Progenitor cell of endocrine pancreas (in vitro differentiated cells): ENCODE results near the gene CLTRN. TPM values are rescaled to one million over a fixed set of nuclear protein-coding genes. Genes with fewer than 3 reads are reported as not detected.

ENCODE experiments used
- DNase-seq: peaks from one replicate; pipeline ENCODE4 v3.0.0; 2021; ENCODE audit warnings: low spot score; ENCODE audit not compliant: unreplicated experiment
- H3K27ac Mint-ChIP-seq: 2 replicates; pipeline ENCODE4 v1.8.0; 2021; ENCODE audit warnings: mild to moderate bottlenecking, moderate library complexity, mixed read lengths
- H3K27me3 Mint-ChIP-seq: 2 replicates; pipeline ENCODE4 v1.8.0; 2021; ENCODE audit warnings: mixed read lengths
- H3K36me3 Mint-ChIP-seq: 2 replicates; pipeline ENCODE4 v1.8.0; 2022; ENCODE audit warnings: mixed read lengths; ENCODE audit not compliant: insufficient read depth
- H3K4me1 Mint-ChIP-seq: 2 replicates; pipeline ENCODE4 v1.8.0; 2021; ENCODE audit warnings: low read depth, mixed read lengths
- H3K4me3 Mint-ChIP-seq: 2 replicates; pipeline ENCODE4 v1.8.0; 2021; ENCODE audit warnings: low read depth, mild to moderate bottlenecking, moderate library complexity, mixed read lengths
- H3K9me3 Mint-ChIP-seq: 2 replicates; pipeline ENCODE4 v1.8.0; 2021; ENCODE audit warnings: low read depth, mixed read lengths
- CTCF ChIP-seq: fragments of 200-600 bp; sonication (generic); IDR thresholded peaks from one replicate; pipeline ENCODE4 v1.5.0; 2021; ENCODE audit warnings: antibody characterized with exemption, mild to moderate bottlenecking; ENCODE audit not compliant: unreplicated experiment
- total RNA-seq: library from RNA; stranded (reverse); gene quantifications from 2 replicates; pipeline ENCODE4 v1.2.1, GENCODE V29; 2021

CLTRN gene
- total RNA-seq, 1 donor from 2014 or later: 2.1 TPM

- H3K36me3 Mint-ChIP-seq: peaks cover 3% of the 10 kb centered on the region
- no peaks in the 10 kb centered on the region for H3K27me3 Mint-ChIP-seq
- peaks cover 3% of the 10 kb centered on the region for H3K9me3 Mint-ChIP-seq
- H3K4me3 Mint-ChIP-seq: no peak overlapping the region
- peaks cover 21% of the 10 kb centered on the region for H3K4me1 Mint-ChIP-seq
- no peak overlapping the region for H3K27ac Mint-ChIP-seq
- no peak for DNase-seq
- no peak for TF ChIP-seq CTCF
Measured at GRCh38 chrX:15678339-15678738, 13.7 kb upstream of the CLTRN start.

- peaks cover 3% of the 10 kb centered on the region for H3K36me3 Mint-ChIP-seq
- no peak overlapping the region for H3K4me3 Mint-ChIP-seq
- peak overlapping the region; percentile 86 for H3K27ac Mint-ChIP-seq
- DNase-seq: no peak
- peaks cover 3% of the 10 kb centered on the region for H3K9me3 Mint-ChIP-seq
- TF ChIP-seq CTCF: no peak
- H3K27me3 Mint-ChIP-seq: no peaks in the 10 kb centered on the region
- peaks cover 21% of the 10 kb centered on the region for H3K4me1 Mint-ChIP-seq
Measured at GRCh38 chrX:15676886-15677285, 12.3 kb upstream of the CLTRN start.

- H3K27me3 Mint-ChIP-seq: no peaks in the 10 kb centered on the region
- H3K36me3 Mint-ChIP-seq: peaks cover 3% of the 10 kb centered on the region
- H3K4me1 Mint-ChIP-seq: peaks cover 21% of the 10 kb centered on the region
- H3K27ac Mint-ChIP-seq: no peak overlapping the region
- no peak overlapping the region for H3K4me3 Mint-ChIP-seq
- peak; percentile 48 for DNase-seq
- H3K9me3 Mint-ChIP-seq: peaks cover 3% of the 10 kb centered on the region
- no peak for TF ChIP-seq CTCF
Measured at GRCh38 chrX:15675490-15675921, 10.9 kb upstream of the CLTRN start.

- no peak for TF ChIP-seq CTCF
Measured at GRCh38 chrX:15674841-15675489, 10.4 kb upstream of the CLTRN start.

GRCh38 chrX:15674514-15674840 lies 9.9 kb upstream of the CLTRN start:
- Mint-ChIP-seq H3K9me3 (peaks cover 3% of the 10 kb centered on the region), H3K4me1 (peaks cover 21% of the 10 kb centered on the region), H3K36me3 (peaks cover 3% of the 10 kb centered on the region), H3K27ac (no peak overlapping the region), H3K27me3 (no peaks in the 10 kb centered on the region), H3K4me3 (no peak overlapping the region)
- no peak for DNase-seq
- no peak for TF ChIP-seq CTCF

More at GRCh38 chrX:15674841-15675489, 10.4 kb upstream of the CLTRN start:
- no peak overlapping the region for H3K4me3 Mint-ChIP-seq
- H3K4me1 Mint-ChIP-seq: peaks cover 21% of the 10 kb centered on the region
- H3K9me3 Mint-ChIP-seq: peaks cover 3% of the 10 kb centered on the region
- no peaks in the 10 kb centered on the region for H3K27me3 Mint-ChIP-seq
- DNase-seq: peak; percentile 60
- H3K27ac Mint-ChIP-seq: no peak overlapping the region
- H3K36me3 Mint-ChIP-seq: peaks cover 3% of the 10 kb centered on the region
